SKM-1 (cell line): Measurements from ENCODE around the gene PLAAT3.
"Not testable (repeated sequence)": the region's sequence is repeated elsewhere in the genome, so short reads cannot be mapped to it uniquely, and the experiment has no call there.

Experiments used
- DNase-seq: peaks from one replicate; lab custom pipeline; 2025; ENCODE audit not compliant: unreplicated experiment; lab: John Stamatoyannopoulos, UW

PLAAT3 gene

GRCh38 chr11:63569570-63569969 is 44.7 kb downstream of the PLAAT3 start:
- DNase-seq, result no peak

DNA sequence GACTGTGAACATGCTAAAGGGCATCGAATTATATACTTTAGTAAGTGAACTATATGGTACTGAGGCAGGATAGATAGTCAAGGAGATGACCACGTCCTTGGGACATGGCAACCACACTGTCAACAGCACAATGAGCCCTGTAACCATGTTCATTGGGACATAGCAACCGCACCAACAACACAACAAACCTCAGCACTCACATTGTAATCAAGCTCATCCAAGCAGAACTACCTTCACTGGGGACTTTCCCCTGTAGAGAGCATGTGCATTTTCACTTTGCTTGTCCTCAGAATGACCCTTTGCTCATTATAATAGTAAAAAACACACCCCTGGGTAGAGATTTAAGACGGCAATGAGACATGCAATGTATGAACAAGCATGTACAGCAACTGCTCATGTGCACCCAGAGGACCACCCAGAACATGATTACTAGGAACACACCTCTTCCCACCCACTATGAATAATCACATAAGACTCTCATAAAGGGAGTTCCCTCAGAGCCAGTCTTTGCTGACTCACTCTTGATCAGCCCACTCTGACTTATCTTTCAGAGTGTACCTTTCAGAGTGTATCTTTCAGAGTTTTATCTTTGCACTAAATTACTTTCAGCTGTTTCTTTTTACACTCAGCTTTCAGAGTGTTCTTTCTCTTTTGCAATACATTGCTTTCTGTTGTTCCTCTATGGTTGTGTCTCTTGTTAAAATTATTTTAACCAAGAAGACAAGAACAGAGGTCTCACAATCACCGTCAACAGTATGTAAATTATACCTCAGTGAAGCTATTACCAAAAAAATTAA is 47.0 kb downstream of the PLAAT3 start:
- DNase-seq, result no peak

GRCh38 chr11:63564784-63565350 is 49.4 kb downstream of the PLAAT3 start:
- no peak for DNase-seq

DNA sequence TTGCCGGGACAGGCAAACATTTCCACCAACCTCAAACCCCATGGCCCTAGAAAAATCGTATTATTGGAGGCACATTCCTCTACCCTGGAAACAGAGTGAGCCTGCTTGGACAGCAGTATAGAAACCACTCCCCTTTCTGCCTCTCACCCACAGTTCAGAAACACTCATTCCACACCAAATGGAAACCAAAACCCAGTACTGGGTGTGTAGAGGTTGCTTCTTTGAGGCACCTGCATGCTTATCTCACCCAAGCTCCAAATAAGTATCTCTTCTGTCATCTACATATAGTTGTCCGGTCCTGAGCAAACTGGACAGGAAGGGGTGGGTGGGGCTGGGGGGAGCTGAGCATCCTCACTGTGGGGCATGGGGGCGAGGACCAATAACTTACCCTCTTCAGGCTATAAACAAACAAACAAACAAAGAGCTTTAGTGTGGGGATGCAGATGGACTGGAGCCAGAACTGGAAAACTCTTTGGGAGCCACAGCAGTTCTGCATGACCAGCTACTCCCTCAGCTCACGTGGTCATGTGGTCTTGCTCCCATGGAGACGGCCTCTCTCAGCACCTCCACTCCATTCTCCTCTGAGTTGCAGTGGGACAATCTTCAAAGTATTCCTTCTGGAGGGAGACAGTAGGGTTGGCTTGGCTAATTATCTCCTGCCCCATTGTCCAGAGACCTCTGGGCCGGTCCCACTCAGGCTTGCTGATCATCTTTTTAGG is 50.0 kb downstream of the PLAAT3 start:
- DNase-seq, result no peak

DNA sequence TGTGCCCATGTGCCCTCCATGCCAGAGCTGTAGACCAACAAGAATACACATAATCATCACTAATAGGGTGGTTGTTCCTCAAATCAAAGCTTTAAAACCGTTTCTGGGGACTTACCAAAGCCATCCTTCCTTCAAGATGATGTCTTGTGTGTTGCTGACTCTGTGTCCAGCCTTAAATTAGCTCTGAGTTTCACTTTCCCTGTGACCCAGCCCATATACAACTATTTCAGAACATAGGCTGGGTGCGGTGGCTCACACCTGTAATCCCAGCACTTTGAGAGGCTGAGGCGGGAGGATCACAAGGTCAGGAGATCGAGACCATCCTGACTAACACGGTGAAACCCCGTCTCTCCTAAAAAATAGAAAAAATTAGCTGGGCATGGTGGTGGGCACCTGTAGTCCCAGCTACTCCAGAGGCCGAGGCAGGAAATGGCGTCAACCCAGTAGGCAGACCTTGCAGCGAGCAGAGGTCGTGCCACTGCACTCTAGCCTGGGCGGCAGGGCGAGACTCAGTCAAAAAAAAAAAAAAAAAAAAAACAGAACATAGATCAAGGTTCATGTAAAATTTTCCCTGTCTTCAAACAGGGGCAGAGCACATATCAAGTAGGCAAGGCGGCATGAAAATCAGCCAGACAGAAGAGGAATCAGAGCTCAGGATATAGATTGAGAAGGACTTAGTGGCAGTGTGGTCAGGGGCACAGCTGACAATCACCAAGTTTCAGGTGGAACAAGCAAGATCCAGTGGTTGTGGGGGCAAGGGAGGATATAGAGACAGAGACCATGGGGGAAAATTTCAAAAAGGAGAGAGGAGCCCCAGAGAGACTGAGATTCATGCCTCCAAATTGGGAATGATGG is 50.8 kb downstream of the PLAAT3 start, which contains the start of gene PLAAT2:
Gene PLAAT2, minus strand, starts transcription at position 179 of the 855 bp plus-strand sequence. Its CDS starts 55 bp downstream, at position 124.
- DNase-seq, result no peak

DNA sequence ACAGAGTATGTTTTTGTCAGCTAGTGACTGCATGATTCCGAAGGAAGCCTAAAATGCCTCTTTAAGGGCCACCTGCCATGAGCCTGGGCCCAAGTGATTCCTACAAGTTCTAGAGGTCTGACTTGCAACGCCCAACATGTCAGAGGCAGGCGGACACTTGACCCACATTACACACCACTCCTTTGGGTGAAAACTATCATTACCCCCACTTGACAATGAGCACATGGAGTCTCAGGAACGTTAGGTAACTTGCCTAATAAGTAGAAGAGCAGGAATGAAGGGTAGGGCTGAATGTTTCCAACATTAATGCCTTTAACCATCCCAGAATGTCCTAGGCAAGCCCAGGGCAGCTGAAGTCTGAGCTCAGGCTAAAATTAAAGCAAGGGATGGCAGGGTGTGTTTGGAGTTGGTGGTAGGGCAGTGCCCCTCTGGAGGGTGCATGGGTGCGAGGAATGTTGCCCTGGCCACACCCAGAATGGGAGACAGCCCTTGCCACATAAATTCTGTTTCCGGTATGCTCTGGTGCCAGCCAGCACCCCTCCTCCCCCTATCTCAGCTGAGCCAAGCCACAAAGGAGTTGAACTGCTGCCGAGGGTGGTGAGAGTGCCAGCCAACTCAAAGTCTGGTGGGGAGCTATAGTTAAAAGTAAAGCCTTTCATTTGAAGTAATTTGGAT is 53.6 kb downstream of the PLAAT3 start:
- no peak for DNase-seq

DNA sequence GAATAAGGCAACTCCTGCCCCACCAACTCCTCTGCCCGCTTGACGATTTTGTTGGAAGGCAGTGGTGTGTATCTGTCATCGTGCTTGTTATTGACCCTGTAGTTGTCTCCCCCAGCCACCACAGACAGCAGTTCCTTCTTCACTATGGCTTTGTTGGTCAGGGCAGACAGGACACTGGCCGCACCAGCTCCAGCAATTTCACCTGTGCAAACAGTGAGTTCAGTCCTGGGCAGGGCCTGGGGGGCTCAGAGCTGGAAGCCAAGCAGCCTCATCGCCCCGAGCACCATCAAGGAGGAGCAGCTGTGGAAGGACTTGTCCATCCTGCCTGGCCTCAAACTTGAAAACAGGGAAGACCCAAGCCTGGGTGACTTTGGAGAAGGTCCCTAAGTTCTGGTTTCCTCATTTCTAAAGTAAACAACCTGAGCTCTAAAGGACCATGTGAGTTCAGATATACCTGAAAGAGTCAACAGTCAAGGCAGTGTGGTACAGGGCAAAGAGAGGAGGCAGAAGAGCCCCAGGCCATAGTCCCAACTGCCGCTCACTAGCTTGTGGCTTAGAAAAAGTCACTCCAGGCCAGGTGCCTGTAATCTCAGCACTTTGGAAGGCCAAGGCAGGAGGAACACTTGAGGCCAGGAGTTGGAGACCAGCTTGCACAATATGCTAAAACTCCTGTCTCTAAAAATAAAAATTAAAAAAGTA is 55.6 kb downstream of the PLAAT3 start:
- no peak for DNase-seq

DNA sequence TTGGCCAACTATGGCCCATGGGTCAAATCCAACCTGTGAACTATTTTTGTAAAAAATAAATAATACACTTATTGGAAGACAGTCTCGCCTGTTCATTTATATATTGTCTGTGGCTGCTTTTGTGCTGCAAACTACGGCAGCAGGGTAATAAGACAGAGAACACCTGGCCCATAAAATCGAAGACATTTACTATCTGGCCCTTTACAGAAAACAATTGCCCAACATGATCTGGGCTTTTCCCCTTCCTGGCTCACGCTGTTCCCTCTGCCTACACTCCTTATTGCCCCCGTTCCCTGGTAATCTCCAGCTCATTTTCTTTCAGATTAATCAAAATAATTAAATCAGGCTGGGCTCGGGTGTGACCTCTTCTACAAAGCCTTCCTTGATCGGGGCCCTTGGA is 56.7 kb downstream of the PLAAT3 start:
- DNase-seq, result no peak

- no peak for DNase-seq
These were observed 57.7 kb downstream of the PLAAT3 start for GRCh38 chr11:63556404-63557013.

DNA sequence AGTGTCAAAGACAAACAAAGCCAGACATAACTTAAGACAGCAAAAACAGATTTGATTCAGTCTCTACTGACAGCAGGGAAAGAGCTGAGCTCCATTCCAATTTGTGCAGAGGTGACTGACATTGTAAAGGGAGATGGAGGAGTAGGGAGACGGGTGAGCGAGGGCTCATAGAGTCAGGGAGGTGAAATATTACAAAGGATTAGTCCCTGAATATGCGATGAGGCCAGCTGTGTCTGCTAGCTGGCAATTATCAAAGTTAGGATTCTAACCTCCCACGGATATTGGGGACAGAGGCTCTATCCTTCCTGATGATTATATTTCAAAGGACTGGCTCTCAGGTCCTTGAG is 59.4 kb downstream of the PLAAT3 start:
- DNase-seq, result no peak

DNA sequence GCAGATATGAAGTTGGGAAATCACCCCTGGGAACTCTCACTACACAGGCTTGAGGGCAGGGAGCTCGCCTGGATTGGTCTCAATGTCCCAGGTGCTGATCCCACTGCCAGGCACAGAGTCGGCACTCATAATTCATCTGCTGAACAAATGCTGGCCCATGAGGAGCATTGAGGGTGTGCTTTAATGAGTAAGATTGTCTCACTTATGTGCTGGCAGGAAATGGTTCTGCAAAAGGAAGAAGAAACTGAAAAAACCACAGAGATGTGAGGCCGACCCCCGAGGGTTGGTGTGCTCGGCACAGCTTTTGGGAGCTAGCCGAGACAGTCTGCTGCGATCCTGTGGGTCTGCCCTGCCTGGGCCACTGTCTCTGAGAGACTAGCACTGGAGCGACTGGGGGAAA is 60.5 kb downstream of the PLAAT3 start:
- DNase-seq, result no peak

DNA sequence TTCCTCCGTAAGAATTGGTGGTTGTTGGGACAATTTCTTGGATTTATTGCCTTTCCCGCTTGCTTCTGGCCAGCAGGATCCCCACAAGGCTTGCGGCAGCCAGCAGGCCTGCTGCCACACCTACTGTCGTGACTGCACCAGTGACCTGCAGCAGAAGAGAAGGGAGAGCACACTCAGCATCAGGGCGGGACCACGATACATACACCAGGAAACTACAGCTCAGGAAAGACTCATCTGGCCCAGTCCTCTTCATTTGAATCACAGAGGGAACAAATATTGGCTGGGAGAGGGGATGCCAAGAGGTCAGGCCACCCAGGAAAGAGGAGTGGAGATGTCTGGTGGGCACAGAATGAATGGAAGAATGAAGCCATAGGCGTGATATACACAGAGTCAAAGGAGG is 61.3 kb downstream of the PLAAT3 start:
- DNase-seq, result no peak

DNA sequence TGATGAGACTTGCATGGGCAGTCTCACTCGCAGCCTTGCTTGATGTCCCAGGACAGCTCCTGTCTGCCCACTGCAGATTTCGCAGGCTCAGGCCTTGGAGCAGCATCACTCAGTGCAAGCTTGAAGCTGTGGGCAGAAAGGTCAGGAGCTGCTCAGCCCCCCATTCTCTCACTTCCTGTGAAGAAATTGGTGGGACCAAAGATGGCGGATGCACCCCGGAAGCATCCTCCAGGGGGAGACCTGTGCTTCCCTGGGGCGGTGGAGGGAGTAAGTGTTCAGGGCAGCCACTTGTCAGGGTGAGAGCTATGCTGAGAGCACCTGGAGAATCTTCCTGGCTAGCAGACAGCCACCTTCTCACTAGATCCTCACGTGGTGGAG is 62.4 kb downstream of the PLAAT3 start:
- no peak for DNase-seq

GRCh38 chr11:63551091-63551888 is 62.9 kb downstream of the PLAAT3 start:
- no peak for DNase-seq

GRCh38 chr11:63550156-63550700 is 64.0 kb downstream of the PLAAT3 start:
- DNase-seq, result not testable (repeated sequence)

DNA sequence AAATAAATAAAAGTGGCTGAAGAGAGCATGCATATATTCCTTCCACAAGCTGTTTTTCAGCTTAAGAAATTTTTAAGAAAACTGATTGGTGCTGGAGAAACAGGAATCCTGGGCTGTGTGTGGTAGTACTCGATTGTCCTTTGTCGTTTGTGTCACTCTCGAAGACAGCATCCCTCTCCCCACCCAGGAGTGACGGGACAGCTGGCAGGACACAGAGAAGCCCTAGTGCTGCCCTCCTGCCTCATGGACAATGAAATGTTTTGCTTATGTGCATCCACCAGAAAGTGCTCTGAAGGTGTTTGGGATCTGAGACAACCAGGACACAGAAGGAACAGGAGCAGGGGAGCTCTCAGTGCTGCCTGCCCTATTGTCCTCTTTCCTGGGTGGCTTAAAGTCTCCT is 64.8 kb downstream of the PLAAT3 start:
- no peak for DNase-seq

GRCh38 chr11:63548178-63548577 is 66.1 kb downstream of the PLAAT3 start:
- no peak for DNase-seq

DNA sequence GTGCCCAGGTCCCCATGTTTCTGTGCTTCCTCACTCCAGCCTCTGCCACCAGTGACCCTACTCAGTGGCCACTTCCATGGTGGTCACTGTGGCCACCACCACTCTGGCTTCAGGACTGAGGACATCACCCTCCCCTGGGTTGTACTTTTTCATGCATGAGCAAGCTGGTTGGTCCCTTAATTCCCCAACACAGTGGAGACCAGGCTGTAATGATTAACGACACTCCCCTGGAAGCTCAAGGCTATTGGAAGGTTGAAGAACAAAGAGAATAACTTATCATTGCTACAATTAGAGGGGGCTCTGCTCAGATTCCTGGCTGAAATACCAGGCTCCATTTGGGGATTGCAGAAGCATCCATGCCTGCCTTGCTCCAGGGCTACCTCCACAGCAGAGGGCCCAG is 67.2 kb downstream of the PLAAT3 start:
- DNase-seq, result no peak

GRCh38 chr11:63543711-63544110 is 70.5 kb downstream of the PLAAT3 start:
- DNase-seq, result no peak
